HL-60 (cell line): Measurements from ENCODE around the gene ADAMTS17.

Experiments
- GABPA ChIP-seq: IDR thresholded peaks from 2 replicates; pipeline ENCODE4 v1.6.1; 2012; ENCODE audit warnings: low read depth
- POLR2AphosphoS5 ChIP-seq: IDR thresholded peaks from 2 replicates; pipeline ENCODE4 v1.6.1; 2012; ENCODE audit warnings: low read depth
- TF ChIP-seq, protein P1 (sequence below): IDR thresholded peaks from one replicate; pipeline ENCODE4 v1.5.1; 2011; ENCODE audit warnings: low read length, control low read depth, inconsistent platforms; ENCODE audit not compliant: insufficient read depth
- TF ChIP-seq, protein P2 (sequence below): IDR thresholded peaks from 2 replicates; pipeline ENCODE4 v1.6.1; 2012; ENCODE audit warnings: low read depth; ENCODE audit not compliant: insufficient replicate concordance

DNA sequence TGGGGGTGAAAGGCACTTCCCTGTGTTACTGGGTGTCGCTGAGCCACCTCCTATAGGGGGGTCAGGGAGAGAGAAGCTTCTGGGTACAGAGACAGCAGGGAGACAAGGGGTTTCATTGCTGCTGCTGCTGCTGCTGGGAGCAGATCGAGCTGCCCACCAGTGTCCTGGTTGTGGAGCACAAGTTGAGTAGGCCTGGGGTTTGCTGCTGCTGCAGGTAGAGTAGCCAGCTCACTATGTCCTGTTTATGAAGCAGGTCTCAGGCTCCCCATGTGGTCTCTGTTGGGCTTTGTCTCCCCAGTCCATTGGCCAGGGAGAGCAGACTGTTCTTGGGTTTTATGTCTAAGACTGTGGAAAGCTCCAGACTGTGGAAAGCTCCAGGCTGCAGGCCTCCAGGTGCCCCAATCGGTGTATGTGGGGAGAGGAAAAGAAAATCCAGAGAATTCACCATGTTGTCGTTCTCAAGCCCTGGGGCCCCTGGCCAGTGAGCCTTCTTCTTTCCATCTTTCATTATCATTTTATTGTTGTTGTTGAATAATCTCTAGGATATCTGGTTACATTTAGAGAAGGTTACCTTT is 157.8 kb downstream of the ADAMTS17 start:
- TF ChIP-seq, protein P1, sequence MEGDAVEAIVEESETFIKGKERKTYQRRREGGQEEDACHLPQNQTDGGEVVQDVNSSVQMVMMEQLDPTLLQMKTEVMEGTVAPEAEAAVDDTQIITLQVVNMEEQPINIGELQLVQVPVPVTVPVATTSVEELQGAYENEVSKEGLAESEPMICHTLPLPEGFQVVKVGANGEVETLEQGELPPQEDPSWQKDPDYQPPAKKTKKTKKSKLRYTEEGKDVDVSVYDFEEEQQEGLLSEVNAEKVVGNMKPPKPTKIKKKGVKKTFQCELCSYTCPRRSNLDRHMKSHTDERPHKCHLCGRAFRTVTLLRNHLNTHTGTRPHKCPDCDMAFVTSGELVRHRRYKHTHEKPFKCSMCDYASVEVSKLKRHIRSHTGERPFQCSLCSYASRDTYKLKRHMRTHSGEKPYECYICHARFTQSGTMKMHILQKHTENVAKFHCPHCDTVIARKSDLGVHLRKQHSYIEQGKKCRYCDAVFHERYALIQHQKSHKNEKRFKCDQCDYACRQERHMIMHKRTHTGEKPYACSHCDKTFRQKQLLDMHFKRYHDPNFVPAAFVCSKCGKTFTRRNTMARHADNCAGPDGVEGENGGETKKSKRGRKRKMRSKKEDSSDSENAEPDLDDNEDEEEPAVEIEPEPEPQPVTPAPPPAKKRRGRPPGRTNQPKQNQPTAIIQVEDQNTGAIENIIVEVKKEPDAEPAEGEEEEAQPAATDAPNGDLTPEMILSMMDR = no peak
- TF ChIP-seq, protein P2, sequence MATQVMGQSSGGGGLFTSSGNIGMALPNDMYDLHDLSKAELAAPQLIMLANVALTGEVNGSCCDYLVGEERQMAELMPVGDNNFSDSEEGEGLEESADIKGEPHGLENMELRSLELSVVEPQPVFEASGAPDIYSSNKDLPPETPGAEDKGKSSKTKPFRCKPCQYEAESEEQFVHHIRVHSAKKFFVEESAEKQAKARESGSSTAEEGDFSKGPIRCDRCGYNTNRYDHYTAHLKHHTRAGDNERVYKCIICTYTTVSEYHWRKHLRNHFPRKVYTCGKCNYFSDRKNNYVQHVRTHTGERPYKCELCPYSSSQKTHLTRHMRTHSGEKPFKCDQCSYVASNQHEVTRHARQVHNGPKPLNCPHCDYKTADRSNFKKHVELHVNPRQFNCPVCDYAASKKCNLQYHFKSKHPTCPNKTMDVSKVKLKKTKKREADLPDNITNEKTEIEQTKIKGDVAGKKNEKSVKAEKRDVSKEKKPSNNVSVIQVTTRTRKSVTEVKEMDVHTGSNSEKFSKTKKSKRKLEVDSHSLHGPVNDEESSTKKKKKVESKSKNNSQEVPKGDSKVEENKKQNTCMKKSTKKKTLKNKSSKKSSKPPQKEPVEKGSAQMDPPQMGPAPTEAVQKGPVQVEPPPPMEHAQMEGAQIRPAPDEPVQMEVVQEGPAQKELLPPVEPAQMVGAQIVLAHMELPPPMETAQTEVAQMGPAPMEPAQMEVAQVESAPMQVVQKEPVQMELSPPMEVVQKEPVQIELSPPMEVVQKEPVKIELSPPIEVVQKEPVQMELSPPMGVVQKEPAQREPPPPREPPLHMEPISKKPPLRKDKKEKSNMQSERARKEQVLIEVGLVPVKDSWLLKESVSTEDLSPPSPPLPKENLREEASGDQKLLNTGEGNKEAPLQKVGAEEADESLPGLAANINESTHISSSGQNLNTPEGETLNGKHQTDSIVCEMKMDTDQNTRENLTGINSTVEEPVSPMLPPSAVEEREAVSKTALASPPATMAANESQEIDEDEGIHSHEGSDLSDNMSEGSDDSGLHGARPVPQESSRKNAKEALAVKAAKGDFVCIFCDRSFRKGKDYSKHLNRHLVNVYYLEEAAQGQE = no peak
- TF ChIP-seq POLR2AphosphoS5 (no peak), GABPA (no peak)
